WI38 (cell line): ENCODE data around the gene ARL4A.

Source experiments
- H3K4me3 ChIP-seq: 2 replicates; pipeline ENCODE4 v1.5.1; 2011; ENCODE audit warnings: low read depth, mild to moderate bottlenecking, control low read depth, low read length
- TF ChIP-seq, protein P1 (sequence below): IDR thresholded peaks from 2 replicates; pipeline ENCODE4 v1.5.1; 2012; ENCODE audit warnings: low read depth, mild to moderate bottlenecking, control low read depth, low read length

Gene ARL4A

DNA sequence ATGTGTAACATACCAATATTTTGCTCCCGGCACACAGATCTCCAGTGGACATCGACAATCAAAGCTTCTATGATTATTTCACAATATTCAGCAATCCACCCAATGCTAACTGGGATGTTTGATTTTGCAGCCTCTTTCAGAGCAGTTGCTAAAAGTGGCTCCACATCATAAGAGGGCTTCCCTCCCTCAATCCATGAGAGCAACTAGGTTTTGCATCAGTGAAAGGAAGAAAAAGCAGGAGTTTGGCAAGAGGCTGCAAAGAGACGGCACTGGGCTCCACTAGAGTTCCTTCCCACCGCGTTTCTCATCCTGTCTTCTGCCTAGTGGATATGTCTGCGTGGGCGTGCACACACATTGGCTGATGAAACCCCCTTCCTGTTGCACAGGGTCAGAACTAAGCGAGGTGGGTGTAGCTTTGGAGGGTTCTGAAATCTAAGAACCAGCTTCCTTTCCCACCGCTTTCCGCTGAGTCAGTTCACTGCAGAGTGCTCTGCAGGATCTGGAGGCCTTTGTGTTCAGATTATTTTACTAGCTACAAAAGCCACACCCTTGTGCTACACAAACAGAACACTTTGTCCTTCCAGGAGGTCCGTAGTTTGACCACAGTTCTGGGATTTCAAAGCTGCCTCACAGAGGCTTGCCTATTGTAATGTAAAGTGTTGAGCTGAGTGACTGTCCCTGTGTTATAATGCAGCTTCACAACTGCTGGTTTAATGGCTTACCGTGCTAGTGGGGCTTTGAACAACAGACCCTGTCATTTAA, 28.1 kb downstream of the ARL4A start:
- H3K4me3 ChIP-seq, result peak overlapping the region; percentile 25
- TF ChIP-seq, protein P1, sequence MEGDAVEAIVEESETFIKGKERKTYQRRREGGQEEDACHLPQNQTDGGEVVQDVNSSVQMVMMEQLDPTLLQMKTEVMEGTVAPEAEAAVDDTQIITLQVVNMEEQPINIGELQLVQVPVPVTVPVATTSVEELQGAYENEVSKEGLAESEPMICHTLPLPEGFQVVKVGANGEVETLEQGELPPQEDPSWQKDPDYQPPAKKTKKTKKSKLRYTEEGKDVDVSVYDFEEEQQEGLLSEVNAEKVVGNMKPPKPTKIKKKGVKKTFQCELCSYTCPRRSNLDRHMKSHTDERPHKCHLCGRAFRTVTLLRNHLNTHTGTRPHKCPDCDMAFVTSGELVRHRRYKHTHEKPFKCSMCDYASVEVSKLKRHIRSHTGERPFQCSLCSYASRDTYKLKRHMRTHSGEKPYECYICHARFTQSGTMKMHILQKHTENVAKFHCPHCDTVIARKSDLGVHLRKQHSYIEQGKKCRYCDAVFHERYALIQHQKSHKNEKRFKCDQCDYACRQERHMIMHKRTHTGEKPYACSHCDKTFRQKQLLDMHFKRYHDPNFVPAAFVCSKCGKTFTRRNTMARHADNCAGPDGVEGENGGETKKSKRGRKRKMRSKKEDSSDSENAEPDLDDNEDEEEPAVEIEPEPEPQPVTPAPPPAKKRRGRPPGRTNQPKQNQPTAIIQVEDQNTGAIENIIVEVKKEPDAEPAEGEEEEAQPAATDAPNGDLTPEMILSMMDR, result no peak

DNA sequence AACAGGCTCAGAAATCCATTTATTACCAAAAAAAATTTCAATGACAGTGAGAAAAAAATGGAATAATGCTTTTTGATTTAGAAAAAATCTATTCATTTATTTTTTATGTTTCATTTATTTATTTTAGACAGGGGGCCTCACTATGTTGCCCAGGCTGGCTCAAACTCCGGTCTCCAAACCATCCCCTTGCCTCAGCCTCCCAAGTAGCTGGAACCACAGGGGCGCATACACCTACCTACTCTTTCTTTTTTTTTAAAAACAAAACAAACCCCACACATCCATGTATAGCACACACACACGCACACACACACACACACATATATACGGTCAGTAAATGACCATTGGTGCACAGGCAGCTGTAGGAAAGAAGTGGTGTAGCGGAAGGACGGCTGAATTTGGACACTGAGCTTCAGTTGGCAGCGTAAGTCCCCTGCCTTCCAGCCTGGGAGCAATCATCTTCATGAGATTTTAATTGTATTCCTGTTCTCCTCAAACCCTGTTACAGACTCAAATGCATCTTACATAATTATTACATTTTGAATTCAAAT, 28.8 kb downstream of the ARL4A start:
- TF ChIP-seq, protein P1, result no peak
- no peak overlapping the region for H3K4me3 ChIP-seq

DNA sequence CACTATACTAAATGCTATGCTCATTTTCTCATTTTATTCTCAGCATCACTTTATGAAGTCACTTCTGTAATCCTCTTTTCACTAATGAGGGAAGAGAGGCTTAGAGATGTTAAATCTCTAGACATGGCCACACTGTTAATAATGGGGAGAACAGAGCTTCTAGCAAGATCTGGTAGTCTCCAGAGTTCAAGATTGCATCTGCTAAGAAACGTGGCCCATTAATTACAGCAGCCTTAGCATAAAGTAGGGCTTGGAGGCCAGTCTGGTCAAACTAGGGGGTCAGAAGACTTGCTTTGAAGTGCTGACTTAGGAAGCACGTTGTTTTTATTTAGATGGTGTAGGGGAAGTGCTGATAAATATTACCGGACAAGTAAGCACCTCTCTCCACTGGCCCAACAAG, 29.3 kb downstream of the ARL4A start:
- TF ChIP-seq, protein P1, result no peak
- no peak overlapping the region for H3K4me3 ChIP-seq

DNA sequence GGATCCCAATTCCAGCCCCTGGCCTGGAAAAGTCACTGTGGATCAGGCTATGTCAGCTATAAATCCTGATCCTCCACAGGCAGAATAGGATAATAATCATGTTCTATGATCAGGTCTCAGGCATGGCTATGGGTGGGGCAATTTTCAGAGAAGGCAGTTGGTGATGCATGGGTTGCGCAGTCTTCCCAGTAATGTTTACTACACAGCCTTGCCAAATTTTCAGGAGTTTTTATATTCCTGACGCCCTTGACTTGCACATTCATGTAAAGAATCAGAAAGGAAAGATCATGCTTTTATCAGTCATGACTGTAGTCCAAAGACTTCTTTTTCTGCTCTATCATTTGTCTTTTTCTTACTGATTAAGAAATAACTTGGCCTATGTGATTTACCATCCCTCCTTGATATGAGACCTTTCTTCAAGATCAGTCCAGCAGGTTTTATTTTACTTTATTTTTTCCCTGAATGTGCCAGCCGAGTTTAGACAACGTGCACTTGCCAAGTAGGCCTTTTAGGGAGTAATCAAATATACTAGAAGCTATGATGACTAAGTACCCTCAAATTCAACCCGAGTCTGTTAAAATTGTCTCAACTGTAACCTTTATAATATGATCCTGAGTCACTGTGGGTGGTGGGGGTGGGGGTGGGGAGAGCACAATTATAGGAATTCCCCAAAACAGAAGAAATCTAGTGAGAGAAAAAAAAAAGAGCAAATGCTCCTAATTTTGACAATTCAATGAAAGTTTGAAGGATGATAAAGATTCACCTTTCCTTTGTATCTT, 31.9 kb downstream of the ARL4A start:
- H3K4me3 ChIP-seq, result no peak overlapping the region
- TF ChIP-seq, protein P1, result no peak

DNA sequence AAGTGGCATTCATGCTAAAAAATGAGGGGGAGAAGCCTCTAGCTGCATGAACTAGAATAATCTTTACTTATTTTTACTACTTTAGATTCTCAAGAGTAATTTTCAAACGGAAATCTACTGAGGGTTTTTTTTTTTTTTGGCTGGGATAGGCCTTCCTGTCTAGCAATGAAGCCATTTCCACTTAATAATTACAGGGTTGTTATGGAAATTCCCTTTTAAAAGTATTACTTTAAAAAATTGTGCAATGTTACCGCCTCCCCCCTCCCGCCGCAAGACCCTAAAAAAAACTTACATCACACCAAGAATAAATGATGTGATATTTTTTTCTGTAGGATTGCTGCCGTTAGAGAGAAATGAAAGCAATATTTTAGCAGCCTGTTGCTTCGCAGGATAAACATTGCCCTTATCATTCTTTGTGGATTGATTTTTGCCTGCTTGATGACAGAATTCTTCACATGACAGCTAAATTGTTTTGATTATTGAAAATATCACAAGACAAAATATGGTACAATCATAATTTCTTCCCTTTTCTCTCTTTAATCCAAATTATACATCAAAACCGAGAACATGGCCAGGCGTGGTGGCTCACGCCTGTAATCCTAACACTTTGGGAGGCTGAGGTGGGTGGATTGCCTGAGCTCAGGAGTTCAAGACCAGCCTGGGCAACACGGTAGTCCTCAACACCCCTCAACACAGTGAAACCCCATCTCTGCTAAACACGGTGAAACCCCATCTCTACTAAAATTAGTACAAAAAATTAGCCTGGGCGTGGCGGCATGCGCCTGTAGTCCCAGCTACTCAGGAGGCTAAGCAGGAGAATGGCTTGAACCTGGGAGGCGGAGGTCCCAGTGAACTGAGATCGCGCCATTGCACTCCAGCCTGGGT, 32.8 kb downstream of the ARL4A start:
- TF ChIP-seq, protein P1, result no peak
- H3K4me3 ChIP-seq, result no peak overlapping the region

DNA sequence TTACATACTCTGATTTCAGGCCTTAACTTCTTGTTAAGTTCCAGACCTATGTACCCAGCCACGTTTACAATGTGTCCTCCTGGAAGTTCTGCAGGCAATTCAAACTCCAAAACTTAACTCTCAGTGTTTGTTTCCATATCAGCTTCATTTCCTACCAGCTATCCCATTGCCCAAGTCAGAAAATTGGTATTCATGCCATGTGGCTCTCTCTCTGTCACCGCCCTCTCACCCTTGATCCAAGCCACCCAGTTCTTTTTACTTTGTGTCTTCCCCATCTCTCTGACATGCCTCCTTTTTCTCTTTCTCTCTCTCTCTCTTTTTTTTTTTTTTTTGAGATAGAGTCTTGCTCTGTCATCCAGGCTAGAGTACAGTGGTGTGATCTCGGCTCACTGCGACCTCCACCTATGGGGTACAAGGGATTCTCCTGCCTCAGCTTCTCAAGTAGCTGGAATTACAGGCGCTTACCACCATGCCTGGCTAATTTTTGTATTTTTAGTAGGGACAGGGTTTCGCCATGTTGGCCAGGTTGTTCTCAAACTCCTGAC, 33.9 kb downstream of the ARL4A start:
- TF ChIP-seq, protein P1, result no peak

More for the DNA sequence above, 33.9 kb downstream of the ARL4A start:
- H3K4me3 ChIP-seq, result no peak overlapping the region
